ENCODE measurements around the gene PCYOX1L.

Gene PCYOX1L

GRCh38 chr5:149328177-149328576 is 29.7 kb upstream of the PCYOX1L start:
- no peak for DNase-seq

DNA sequence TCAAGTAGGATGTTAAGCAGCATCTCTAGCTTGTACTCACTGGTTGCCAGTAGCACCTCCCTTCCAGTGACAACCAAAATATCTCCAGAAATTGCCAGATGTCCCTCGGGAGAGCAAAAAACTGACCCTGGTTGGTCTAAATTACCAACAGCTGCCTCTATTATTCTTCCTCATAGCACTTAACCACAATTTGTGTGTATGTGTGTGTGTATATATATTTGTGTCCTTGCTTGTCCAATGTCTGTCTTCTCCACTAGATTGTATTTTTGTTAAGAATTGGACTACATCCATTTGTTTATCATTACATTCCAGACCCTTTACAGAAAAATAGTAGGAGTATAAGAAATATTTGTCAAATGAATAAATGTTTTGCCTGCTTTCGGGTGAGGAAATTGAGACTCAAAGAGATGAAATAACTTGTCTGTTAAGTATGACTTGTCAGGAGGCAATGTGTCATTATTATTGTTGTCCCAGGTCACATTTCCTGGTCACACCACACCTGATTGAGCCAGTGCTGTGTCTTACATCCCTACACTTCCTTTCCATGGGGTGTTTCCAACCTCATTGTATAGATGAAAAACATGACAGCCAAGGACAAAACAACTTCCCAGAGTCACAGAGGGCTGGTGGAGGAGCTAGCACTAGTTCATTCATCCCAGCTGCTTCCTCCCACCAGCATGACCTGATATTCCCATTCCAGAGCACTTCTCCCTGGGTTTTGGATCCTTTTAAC is 24.0 kb upstream of the PCYOX1L start:
- no peak for DNase-seq

- no peak for DNase-seq
Observed at GRCh38 chr5:149337736-149338135, 20.1 kb upstream of the PCYOX1L start.

- DNase-seq = no peak
Observed at GRCh38 chr5:149338364-149338763, 19.5 kb upstream of the PCYOX1L start.

- DNase-seq = no peak
Observed at GRCh38 chr5:149340920-149341319, 16.9 kb upstream of the PCYOX1L start.

- no peak for DNase-seq
Observed at GRCh38 chr5:149341876-149342275, 16.0 kb upstream of the PCYOX1L start.

- DNase-seq = no peak
Observed at GRCh38 chr5:149344151-149344550, 13.7 kb upstream of the PCYOX1L start.

DNA sequence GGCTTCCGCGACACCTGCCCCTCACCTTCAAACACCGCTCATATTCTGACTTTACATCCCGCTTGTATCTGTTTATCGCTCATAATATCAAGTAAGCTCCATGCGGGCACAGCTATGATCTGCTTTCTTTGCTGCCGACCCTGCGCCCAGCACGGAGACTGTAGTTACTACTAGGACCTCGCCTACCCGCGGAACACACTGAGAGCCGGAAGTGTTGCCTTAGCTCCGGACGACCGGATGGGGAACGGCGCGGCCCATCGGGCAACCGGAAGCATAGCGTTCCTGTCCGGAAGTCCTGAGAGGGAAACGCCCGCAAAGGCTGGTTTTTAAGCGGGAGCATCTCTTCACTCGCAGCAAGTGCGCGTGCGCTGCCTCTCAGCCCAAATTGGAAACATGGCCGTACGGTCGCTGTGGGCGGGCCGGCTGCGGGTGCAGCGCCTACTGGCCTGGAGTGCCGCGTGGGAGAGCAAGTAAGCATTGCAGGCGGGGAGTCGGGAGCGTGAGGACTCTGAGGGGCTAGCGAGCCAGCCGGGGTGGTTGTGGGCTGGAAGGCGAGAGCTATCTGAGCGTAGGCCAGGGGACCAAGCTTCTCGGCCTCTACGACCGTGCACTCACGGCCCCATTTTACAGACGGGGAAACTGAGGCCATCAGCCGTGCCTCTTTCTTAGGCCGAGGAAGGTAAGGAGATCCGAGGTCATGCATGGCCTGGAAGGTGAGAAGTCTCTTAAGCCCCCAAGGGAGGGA is 12.5 kb upstream of the PCYOX1L start, which contains the start of gene GRPEL2:
TSS of gene GRPEL2 (plus strand) at position 353 of the 745 bp plus-strand sequence. CDS start at position 394, 41 bp downstream.
- peak; percentile 82 for DNase-seq

DNA sequence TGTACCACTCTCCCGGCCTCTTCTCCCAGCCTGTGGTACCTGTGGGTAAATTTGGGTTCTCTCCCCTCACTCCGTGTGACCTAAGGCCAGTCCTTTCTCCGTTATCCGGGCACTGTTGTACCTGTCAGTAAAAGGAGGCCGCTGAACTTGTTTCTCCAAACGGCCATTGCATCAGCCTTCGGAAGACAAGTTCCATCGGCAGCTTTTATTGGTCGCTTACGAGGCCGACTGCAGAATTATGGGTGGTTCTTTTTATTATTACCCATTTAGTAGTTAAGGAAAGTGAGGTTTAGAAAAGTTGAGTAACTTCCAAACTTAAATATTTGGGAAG is 12.0 kb upstream of the PCYOX1L start:
- DNase-seq = no peak

DNA sequence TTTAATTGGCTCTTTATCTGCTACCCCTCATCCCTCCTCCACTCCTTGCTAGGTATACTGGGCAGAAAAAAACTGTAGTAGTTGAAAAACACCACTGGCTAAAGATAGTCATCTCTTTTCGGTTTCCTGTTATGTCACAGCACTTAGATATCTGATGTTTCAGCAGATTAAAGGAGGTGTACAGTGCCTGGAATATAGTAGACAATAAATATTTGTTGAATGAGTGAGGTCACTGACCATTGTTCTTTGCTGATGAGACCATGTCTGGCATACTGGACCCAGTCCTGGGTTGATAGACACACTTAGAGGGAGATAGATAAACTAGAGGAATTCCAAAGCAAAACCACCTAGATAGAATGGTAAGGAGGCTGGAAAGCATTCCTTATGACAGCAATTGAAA is 9.3 kb upstream of the PCYOX1L start:
- no peak for DNase-seq

DNA sequence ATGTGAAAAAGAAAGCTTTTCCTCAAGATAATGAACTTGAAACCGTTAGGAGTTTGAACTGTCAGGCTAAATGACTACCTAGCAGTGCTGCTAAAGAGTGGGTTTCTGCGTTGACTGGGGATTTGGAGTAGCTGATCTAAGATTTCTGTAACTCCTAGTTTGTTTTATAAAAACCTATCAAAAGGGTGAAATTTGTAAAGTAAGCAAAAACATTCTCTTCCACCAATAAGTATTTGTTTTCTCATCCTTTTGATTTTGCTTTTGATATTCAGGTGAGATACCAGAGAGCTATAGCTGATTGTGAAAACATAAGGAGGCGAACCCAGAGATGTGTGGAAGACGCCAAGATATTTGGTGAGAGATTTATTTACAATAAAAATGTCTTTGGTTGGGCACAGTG is 8.5 kb upstream of the PCYOX1L start:
- no peak for DNase-seq

DNA sequence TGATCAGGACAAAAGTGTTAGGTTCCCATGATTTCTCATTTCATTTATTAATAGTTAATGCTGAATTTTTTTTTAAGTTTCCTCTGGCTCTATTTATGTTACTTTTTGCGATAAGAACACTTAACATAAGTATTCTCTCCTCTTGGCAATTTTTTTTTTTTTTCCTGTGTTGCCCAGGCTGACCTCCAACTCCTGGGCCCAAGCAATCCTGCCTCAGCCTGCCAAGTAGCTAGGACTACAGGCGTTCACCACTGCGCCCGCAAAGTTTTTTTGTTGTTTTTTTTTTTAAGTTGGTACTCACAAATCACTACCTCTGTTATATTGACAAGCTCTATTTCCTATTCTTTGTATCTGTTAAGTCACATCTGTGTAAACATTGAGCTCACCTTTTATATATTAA is 5.7 kb upstream of the PCYOX1L start:
- no peak for DNase-seq

GRCh38 chr5:149353911-149354310 is 3.9 kb upstream of the PCYOX1L start:
- DNase-seq = no peak

- no peak for DNase-seq
Observed at GRCh38 chr5:149355688-149356087, 2.2 kb upstream of the PCYOX1L start.

GRCh38 chr5:149356391-149356790 is 1.5 kb upstream of the PCYOX1L start:
- no peak for DNase-seq

DNA sequence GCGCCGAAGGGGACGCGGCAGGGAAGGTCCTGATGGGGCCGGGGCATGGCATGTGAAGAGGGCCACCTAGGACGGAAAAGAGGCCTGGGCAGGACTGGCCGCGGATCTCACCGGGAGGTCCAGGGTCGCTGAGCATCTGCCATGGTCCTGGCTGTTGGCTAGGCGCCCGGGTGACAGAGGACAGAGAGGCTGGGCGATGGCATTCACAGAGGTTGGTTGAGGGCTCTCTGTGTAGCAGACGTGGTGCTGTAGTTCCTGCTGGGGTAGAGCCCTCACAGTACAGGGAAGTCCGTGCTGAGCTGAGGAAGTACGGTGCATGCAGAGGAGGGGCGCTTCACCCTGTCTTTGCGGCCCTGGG is 427 bp downstream of the PCYOX1L start:
- DNase-seq = no peak

DNA sequence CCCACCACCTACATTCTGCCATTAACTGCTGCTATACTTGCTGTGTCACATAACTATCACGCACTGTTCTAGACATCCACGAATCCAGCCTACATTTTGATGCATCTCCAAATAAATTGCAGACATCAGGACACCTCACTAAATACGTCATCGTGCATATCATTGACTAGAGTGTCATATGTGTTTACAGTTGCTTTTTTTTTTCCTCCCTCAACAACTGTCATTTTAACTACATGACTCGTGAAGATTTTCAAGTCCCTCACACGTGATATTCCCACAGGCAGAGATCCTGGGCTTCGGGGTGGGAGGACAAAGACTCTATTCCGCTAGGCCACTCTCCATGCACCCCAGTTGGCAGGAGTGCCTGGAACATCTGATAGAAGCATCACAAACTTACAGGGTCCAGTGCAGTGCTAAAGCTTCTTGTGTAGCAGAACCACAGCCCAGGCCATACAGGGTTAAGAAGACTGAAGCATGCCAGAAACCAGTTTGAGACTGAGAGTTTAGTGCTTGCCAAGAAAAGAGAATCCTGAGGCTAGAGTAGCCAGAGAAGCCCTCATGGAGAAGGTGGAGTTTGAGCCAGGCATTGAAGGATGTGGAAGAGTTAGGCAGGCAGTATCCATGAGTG is 1.1 kb downstream of the PCYOX1L start:
- DNase-seq = no peak

GRCh38 chr5:149360272-149360671 is 2.4 kb downstream of the PCYOX1L start:
- DNase-seq = no peak

GRCh38 chr5:149362541-149362940 is 4.7 kb downstream of the PCYOX1L start:
- no peak for DNase-seq

DNA sequence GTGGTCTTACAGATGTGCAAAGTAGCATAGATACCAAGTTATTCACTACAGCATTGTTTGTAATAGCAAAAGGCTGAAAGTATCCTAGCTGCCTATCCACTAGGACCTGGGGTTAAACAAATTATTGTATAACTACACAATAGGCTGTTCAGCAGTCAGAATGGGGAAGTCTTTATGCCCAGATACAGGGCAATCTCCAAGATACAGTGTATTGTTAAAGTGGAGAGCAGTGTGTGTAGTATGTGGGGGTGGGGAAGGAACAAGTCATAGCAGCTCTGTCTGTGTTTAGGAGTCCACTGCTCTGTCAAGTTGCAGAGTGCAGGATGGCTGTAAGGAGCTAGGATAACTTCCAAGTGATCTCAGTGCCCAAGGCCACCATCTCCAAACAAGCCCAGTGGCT is 5.5 kb downstream of the PCYOX1L start:
- no peak for DNase-seq

DNA sequence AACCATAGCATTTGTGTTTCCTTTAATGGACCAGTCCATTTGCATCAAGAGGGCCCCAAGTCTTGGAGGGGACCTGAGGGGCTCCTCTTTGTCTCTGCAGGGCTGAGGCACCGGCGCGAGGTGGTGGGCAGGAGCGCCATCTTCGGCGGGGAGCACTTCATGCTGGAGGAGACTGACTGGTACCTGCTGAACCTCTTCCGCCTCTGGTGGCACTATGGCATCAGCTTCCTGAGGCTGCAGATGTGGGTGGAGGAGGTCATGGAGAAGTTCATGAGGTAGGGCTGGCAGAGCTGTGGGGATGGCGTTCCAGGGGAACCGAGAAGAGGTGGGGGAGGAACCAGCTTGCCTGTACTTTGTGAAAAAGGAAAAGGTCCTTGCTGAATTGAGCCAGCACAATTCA is 6.1 kb downstream of the PCYOX1L start:
- DNase-seq = no peak

DNA sequence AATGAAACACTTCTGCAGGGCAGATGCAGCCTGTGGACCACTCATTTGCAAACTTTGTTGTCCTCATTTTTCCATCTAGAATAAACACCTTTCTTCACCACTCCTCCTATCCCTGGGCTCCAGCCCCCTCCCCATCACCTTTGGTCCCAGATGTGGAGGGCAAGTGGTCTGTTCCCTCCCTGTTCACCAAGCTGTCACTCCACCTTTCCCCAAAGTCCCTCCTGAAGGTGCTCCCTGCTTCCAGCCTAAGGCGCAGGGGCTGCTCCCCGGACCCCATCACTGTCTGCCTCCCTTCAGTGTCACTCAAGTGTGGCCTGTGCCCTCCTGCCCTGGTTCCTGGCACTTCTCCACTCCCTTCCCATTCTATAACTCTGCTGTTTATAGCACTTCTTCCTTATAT is 6.9 kb downstream of the PCYOX1L start:
- DNase-seq = no peak

DNA sequence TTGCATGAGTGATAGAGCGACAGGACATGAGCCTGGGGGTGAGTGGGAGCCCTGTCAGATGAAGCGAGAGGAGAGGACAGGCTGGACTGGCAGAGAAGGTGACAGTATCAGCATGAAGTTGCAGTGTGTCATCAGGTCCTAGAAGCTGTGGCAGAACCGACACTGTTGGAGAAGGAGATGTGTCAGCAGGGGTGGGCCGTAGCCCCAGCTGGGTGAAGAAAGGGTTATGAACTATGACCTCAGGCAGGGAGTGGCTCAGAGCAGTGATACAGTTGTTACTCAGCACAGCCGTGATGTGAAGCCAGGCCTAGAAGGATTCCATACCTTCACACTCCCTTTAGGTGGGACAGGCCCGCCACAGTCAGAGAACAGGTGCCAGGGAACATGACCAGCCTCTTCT is 7.6 kb downstream of the PCYOX1L start:
- no peak for DNase-seq

All from right kidney (tissue), 1 donor.